ENCODE results near the gene BRAT1.

The BRAT1 gene

DNA sequence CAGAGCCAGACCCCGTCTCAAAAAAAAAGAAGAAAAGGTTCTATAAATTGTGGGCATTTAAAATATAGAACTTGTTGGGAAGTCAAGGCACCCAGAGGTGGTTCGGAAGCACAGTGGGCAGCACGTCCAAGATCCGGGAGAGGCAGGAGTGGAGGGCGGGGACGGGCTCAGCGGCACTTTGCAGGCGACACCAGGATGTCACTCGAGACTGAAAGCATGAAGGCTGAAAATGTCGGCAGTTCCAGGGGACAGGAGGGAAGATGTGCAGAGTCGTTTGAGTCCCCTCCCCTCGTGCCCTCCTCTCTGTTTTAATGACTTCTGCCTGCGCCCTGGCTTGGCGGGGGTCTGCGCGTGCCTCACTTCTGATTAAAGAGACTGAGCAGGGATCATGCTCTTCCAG, 34.0 kb upstream of the BRAT1 start:
- H3K36me3 ChIP-seq (replicated peaks; ENCODE audit: insufficient read depth, low read length) = no peaks in the 10 kb centered on the region
- no peaks in the 10 kb centered on the region for H4K20me1 ChIP-seq (ENCODE audit: insufficient read depth, low read length)
- no peaks in the 10 kb centered on the region for H3K4me1 ChIP-seq (ENCODE audit: low read length)

DNA sequence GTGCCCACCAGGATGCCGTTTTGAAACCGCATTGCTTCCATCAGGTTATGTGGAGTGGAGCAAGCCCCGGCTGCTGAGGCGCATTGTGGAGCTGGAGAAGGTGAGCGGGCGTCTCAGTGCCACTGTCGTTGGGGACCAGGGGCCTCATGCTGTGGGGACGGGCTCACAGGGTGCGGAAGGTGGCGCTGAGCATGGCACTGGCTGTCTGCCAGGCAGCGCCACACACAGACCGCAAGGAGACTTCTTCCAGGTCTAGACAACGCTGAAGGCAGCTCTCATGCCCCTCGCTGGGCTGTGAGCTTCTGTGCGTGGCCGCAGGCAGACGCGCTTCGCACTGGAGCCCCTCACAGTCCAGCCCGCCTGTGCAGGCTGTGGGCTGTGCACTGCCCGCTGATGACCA, 32.5 kb upstream of the BRAT1 start:
- Histone ChIP-seq H3K27me3 (replicated peaks; ENCODE audit: insufficient read depth, low read length) (no peaks in the 10 kb centered on the region), H4K20me1 (ENCODE audit: insufficient read depth, low read length) (no peaks in the 10 kb centered on the region), H3K9me3 (replicated peaks; ENCODE audit: insufficient read depth, low read length) (no peaks in the 10 kb centered on the region), H3K4me2 (ENCODE audit: low read depth, low read length) (no peak overlapping the region), H3K9ac (ENCODE audit: low read length) (no peak overlapping the region), H2AFZ (ENCODE audit: low read length) (no peak overlapping the region), H3K9me2 (replicated peaks; ENCODE audit: insufficient read depth, low read length) (no peaks in the 10 kb centered on the region), H3K27ac (ENCODE audit: low read length) (no peak overlapping the region), H3K4me1 (ENCODE audit: low read length) (no peaks in the 10 kb centered on the region), H3F3A (ENCODE audit: insufficient read depth, low read length) (no peaks in the 10 kb centered on the region), H3K36me3 (replicated peaks; ENCODE audit: insufficient read depth, low read length) (no peaks in the 10 kb centered on the region), H3K79me2 (ENCODE audit: low read length) (no peaks in the 10 kb centered on the region), H3K4me3 (ENCODE audit: low read length) (no peak overlapping the region)
- TF ChIP-seq EZH2phosphoT487 (IDR thresholded peaks at IDR 0.05; ENCODE audit: low read length) (no peak), EZH2 (optimal IDR thresholded peaks at IDR 0.05; ENCODE audit: low read depth, low read length) (no peak)
- TF ChIP-seq, protein P1, sequence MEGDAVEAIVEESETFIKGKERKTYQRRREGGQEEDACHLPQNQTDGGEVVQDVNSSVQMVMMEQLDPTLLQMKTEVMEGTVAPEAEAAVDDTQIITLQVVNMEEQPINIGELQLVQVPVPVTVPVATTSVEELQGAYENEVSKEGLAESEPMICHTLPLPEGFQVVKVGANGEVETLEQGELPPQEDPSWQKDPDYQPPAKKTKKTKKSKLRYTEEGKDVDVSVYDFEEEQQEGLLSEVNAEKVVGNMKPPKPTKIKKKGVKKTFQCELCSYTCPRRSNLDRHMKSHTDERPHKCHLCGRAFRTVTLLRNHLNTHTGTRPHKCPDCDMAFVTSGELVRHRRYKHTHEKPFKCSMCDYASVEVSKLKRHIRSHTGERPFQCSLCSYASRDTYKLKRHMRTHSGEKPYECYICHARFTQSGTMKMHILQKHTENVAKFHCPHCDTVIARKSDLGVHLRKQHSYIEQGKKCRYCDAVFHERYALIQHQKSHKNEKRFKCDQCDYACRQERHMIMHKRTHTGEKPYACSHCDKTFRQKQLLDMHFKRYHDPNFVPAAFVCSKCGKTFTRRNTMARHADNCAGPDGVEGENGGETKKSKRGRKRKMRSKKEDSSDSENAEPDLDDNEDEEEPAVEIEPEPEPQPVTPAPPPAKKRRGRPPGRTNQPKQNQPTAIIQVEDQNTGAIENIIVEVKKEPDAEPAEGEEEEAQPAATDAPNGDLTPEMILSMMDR (IDR thresholded peaks at IDR 0.05; ENCODE audit: low read length) = no peak
- no peak for DNase-seq

More for the DNA sequence above, 34.0 kb upstream of the BRAT1 start:
- Histone ChIP-seq H3K9ac (ENCODE audit: low read length) (no peak overlapping the region), H3K9me3 (replicated peaks; ENCODE audit: insufficient read depth, low read length) (no peaks in the 10 kb centered on the region), H3F3A (ENCODE audit: insufficient read depth, low read length) (no peaks in the 10 kb centered on the region), H3K4me3 (ENCODE audit: low read length) (no peak overlapping the region), H3K79me2 (ENCODE audit: low read length) (no peaks in the 10 kb centered on the region), H3K9me2 (replicated peaks; ENCODE audit: insufficient read depth, low read length) (no peaks in the 10 kb centered on the region), H3K4me2 (ENCODE audit: low read depth, low read length) (no peak overlapping the region), H3K27ac (ENCODE audit: low read length) (no peak overlapping the region), H2AFZ (ENCODE audit: low read length) (no peak overlapping the region), H3K27me3 (replicated peaks; ENCODE audit: insufficient read depth, low read length) (no peaks in the 10 kb centered on the region)
- no peak for TF ChIP-seq EZH2phosphoT487 (IDR thresholded peaks at IDR 0.05; ENCODE audit: low read length)
- no peak for TF ChIP-seq EZH2 (optimal IDR thresholded peaks at IDR 0.05; ENCODE audit: low read depth, low read length)
- TF ChIP-seq, protein P1 (IDR thresholded peaks at IDR 0.05; ENCODE audit: low read length) = no peak
- DNase-seq = no peak

DNA sequence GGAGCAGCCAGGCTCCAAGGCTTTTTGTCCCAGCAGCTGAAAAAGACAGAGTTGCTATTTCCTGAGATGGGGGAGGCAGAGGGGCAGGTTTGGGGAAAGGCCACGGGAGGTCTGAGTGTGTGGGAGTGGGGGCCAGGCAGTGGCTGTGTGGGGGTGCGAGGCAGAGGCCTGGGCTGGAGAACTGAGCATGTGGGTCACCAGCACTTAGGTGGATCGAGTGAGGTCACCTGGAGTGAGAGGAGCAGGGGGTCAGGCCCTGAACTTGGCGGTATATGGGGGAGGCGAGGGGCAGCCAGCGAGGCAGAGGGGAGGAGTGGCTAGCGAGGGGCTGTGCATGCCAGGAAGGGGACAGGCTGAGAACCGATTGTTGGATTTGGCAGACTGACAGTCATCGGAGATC, 31.8 kb upstream of the BRAT1 start:
- Histone ChIP-seq H3K79me2 (ENCODE audit: low read length) (no peaks in the 10 kb centered on the region), H3K9me3 (replicated peaks; ENCODE audit: insufficient read depth, low read length) (no peaks in the 10 kb centered on the region), H2AFZ (ENCODE audit: low read length) (no peak overlapping the region), H3K36me3 (replicated peaks; ENCODE audit: insufficient read depth, low read length) (no peaks in the 10 kb centered on the region), H3K9me2 (replicated peaks; ENCODE audit: insufficient read depth, low read length) (no peaks in the 10 kb centered on the region), H3K27ac (ENCODE audit: low read length) (no peak overlapping the region), H3K4me2 (ENCODE audit: low read depth, low read length) (no peak overlapping the region), H3K9ac (ENCODE audit: low read length) (no peak overlapping the region), H3K4me1 (ENCODE audit: low read length) (no peaks in the 10 kb centered on the region), H3K27me3 (replicated peaks; ENCODE audit: insufficient read depth, low read length) (no peaks in the 10 kb centered on the region), H3F3A (ENCODE audit: insufficient read depth, low read length) (no peaks in the 10 kb centered on the region), H3K4me3 (ENCODE audit: low read length) (no peak overlapping the region), H4K20me1 (ENCODE audit: insufficient read depth, low read length) (no peaks in the 10 kb centered on the region)
- TF ChIP-seq, protein P1 (IDR thresholded peaks at IDR 0.05; ENCODE audit: low read length) = no peak
- TF ChIP-seq EZH2phosphoT487 (IDR thresholded peaks at IDR 0.05; ENCODE audit: low read length) (no peak), EZH2 (optimal IDR thresholded peaks at IDR 0.05; ENCODE audit: low read depth, low read length) (no peak)
- no peak for DNase-seq
